Small intestine (tissue), 7 donors: ENCODE results near the gene PLK3. TPM values are rescaled to one million over a fixed set of nuclear protein-coding genes. Genes with fewer than 3 reads are reported as not detected.
A peak's percentile ranks its signal among the peaks of the same experiment; 100 is the strongest.
"Not testable (repeated sequence)": the region's sequence is repeated elsewhere in the genome, so short reads cannot be mapped to it uniquely, and the experiment has no call there.

Experiments
- DNase-seq, 2 donors: peaks; one replicate each; pipeline versions ENCODE4 v3.0.0 to v3.0.0-alpha.2; 2013
- FAIRE-seq: peaks from 2 replicates; lab custom pipeline; 2012; peaks lifted over from hg19 to GRCh38; lab: Jason Lieb, UNC
- H3K27ac ChIP-seq, 3 donors: one replicate each; pipeline ENCODE4 v1.5.1; 2013; ENCODE audit warnings: low read length in 2 of 3, mild to moderate bottlenecking in 2 of 3, control low read depth in 1 of 3, inconsistent platforms in 1 of 3, low read depth in 1 of 3, moderate library complexity in 1 of 3
- H3K27me3 ChIP-seq, 3 donors: one replicate each; pipeline ENCODE4 v1.6.1; 2013; ENCODE audit warnings: low read length in 3 of 3, inconsistent platforms in 1 of 3; ENCODE audit not compliant: control insufficient read depth in 3 of 3, insufficient read depth in 3 of 3
- H3K36me3 ChIP-seq, 3 donors: one replicate each; pipeline ENCODE4 v1.6.1; 2013; ENCODE audit warnings: low read length in 3 of 3, inconsistent platforms in 1 of 3, low read depth in 1 of 3, mild to moderate bottlenecking in 1 of 3, moderate library complexity in 1 of 3; ENCODE audit not compliant: control insufficient read depth in 3 of 3, insufficient read depth in 2 of 3
- H3K4me1 ChIP-seq, 3 donors: one replicate each; pipeline ENCODE4 v1.6.1; 2013; ENCODE audit warnings: low read length in 2 of 3, inconsistent platforms in 1 of 3, low read depth in 1 of 3, mild to moderate bottlenecking in 1 of 3, moderate library complexity in 1 of 3; ENCODE audit not compliant: control insufficient read depth in 3 of 3, insufficient read depth in 2 of 3
- H3K4me3 ChIP-seq, 3 donors: one replicate each; pipeline ENCODE4 v1.5.1; 2013; ENCODE audit warnings: low read length in 3 of 3, control low read depth in 1 of 3, inconsistent platforms in 1 of 3, low read depth in 1 of 3, mild to moderate bottlenecking in 1 of 3, moderate library complexity in 1 of 3
- H3K9me3 ChIP-seq, 2 donors: one replicate each; pipeline ENCODE4 v1.6.1; 2013; ENCODE audit warnings: low read depth in 1 of 2, low read length in 1 of 2; ENCODE audit not compliant: control insufficient read depth in 2 of 2, insufficient read depth in 1 of 2
- WGBS, 3 donors: extraction: QIAGEN DNeasy Blood & Tissue Kit; methylation state at CpG; one replicate each; pipeline ENCODE4 v1.1.7; 2013; 5-methylcytosine and 5-hydroxymethylcytosine counted together
- polyA plus RNA-seq, 4 donors: library from polyadenylated mRNA; stranded (reverse) in 3 of 4; unstranded in 1 of 4; fragments of 200-250 nt in 3 of 4; fragments of 120-200 nt in 1 of 4; gene quantifications; one replicate each; pipeline versions ENCODE4 v1.2.1 to v1.2.3, GENCODE V29; 2013
- donor health status: healthy with polysubstance abuse.
- donor health status: control.
- donor health status: control.
- donor health status: Bipolar disorder and iron deficiency.
- donor health status: healthy.

Gene PLK3
- polyA plus RNA-seq, 4 donors = 5.4 to 16.7 (median 10.6) TPM

DNA sequence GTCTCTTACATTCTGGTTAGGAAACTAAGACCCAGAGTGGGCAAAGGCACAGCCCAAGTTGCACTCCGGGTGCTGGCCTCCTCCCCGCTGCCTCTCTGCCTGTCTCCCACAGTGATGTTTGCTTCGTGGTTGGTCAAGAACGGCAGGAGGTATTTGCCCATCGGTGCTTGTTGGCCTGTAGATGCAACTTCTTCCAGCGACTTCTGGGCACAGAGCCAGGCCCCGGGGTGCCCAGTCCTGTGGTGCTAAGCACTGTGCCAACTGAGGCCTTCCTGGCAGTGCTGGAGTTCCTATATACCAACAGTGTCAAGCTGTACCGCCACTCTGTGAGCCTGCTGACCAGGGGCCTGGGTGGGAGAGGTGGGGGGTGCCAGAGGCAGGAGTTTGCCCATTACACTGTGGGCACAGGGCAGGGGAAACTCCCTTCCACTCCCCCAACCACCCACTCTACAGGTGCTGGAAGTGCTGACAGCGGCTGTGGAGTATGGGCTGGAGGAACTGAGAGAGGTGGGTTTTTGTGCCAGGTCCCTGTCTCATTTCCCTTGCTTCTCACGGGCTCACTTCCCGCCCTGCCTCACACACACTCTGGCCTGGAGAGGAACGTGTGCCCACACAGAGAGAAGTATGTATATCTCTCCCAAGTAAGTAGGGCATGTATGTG, 10.1 kb downstream of the PLK3 start:
- Histone ChIP-seq H3K27ac (peak overlapping the region; percentile 88 to 99 (median 98)), H3K9me3 (no peaks in the 10 kb centered on the region), H3K36me3 (peaks cover 0 to 48% (median 3%) of the 10 kb centered on the region in 3 donors), H3K4me3 (no peak overlapping the region), H3K4me1 (peaks cover 25 to 66% (median 28%) of the 10 kb centered on the region in 3 donors), H3K27me3 (no peaks in the 10 kb centered on the region)
- DNase-seq (no peak), FAIRE-seq (no peak)
- 52 to 67% (median 54%) methylated on average over 12 of the region's 12 CpGs for WGBS, 3 donors

DNA sequence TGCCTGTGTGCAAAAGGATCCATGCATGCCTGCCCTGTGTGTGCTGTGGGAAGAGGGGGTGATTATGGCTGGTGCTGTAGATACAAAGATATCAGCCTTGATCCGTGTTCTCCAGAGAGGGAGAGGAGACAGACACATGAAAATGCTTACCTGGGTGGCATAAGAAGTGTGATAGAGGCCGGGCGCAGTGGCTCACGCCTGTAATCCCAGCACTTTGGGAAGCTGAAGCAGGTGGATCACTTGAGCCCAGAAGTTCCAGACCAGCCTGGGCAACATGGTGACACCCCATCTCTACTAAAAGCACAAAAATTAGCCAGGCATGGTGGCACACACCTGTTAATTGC, 10.6 kb downstream of the PLK3 start:
- not testable (repeated sequence) for H3K4me3 ChIP-seq, DNase-seq, FAIRE-seq, H3K27me3 ChIP-seq, H3K9me3 ChIP-seq
- 88 to 94% (median 93%) methylated on average over 4 of the region's 4 CpGs for WGBS, 3 donors
- Histone ChIP-seq H3K27ac (peak overlapping the region in 2 of 3 donors; percentile 98 to 99), H3K36me3 (peaks cover 0 to 47% (median 0%) of the 10 kb centered on the region in 3 donors), H3K4me1 (peaks cover 25 to 66% (median 28%) of the 10 kb centered on the region in 3 donors)

DNA sequence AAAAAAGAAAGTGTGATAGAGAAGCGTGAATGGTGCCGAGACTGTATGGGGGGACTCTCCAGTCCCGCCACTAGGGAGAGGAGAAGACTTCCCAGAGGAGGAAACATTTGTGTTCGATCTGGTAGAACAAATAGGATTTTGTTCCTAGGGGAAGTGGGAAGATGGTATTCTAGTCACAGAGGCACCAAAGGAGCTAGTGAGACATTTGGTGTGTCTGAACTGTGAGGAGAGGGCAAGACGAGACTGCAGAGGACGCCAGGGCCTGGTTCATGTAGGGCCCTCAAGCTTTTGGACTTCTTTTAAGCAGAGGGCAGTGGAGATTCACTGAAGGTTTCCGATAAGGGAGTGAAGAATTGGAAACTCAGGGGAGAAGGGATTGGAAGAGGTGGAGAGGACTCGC, 11.1 kb downstream of the PLK3 start:
- Histone ChIP-seq H3K4me1 (peaks cover 25 to 66% (median 27%) of the 10 kb centered on the region in 3 donors), H3K27me3 (no peaks in the 10 kb centered on the region), H3K36me3 (peaks cover 0 to 45% (median 0%) of the 10 kb centered on the region in 3 donors), H3K4me3 (no peak overlapping the region), H3K27ac (peak overlapping the region in 1 of 3 donors; percentile 59), H3K9me3 (no peaks in the 10 kb centered on the region)
- DNase-seq (peak in 1 of 2 donors; percentile 11), FAIRE-seq (no peak)
- WGBS, 3 donors = 83 to 91% (median 85%) methylated on average over 8 of the region's 8 CpGs

DNA sequence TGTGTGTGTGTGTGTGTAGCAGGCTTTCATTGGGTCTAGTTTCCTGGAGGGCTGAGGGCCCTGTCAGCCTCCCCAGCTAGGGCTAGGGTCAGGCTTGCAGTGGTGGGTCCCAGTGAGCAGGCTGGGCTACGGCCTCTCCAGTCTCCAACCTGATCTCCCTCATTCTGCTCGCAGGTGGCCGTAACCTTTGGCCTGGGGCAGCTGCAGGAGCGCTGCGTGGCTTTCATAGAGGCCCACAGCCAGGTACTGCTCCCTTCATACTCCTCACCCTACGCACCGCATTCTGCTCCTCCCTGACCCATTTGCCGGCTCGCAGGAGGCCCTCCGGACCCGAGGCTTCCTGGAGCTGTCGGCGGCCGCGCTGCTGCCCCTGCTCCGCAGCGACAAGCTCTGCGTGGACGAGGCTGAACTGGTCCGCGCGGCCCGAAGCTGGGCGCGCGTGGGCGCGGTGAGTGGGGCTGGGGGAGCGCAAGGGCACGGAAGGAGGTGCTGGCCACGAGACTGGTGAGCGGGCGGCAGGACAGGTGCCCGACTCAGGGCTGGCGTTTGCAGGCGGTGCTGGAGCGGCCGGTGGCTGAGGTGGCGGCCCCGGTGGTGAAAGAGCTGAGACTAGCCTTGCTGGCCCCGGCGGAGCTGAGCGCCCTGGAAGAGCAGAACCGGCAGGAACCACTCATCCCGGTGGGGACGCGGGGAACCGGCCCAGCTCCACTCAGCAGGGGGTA, 12.8 kb downstream of the PLK3 start:
- Histone ChIP-seq H3K4me1 (peaks cover 15 to 49% (median 24%) of the 10 kb centered on the region in 3 donors), H3K36me3 (peaks cover 0 to 31% (median 0%) of the 10 kb centered on the region in 3 donors), H3K9me3 (no peaks in the 10 kb centered on the region), H3K4me3 (peak overlapping the region in 2 of 3 donors; percentile 57 to 66), H3K27me3 (no peaks in the 10 kb centered on the region), H3K27ac (peak overlapping the region; percentile 42 to 87 (median 87))
- peak in 1 of 2 donors; percentile 56 for DNase-seq
- WGBS, 3 donors = 33 to 54% (median 38%) methylated on average over 47 to 48 of the region's 48 CpGs
- no peak for FAIRE-seq

DNA sequence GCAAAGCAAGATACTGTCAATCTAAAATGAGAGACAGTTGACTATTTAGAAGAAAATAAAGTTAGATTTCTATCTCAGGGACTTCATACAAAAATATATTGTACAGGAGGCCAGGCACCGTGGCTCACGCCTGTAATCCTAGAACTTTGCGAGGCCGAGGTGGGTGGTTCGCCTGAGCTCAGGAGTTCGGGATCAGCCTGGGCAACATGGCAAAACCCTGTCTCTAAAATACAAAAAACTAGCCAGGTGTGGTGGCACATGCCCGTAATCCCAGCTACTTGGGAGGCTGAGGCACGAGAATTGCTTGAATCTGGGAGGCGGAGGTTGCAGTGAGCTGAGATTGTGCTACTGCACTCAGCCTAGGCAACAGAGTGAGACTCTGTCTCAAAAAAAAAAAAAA, 15.7 kb downstream of the PLK3 start:
- DNase-seq, H3K4me3 ChIP-seq, H3K9me3 ChIP-seq, H3K27ac ChIP-seq, FAIRE-seq, H3K27me3 ChIP-seq: not testable (repeated sequence)
- H3K36me3 ChIP-seq = peaks cover 0 to 18% (median 0%) of the 10 kb centered on the region in 3 donors
- peaks cover 0 to 41% (median 0%) of the 10 kb centered on the region in 3 donors for H3K4me1 ChIP-seq
- WGBS, 3 donors = 86 to 95% (median 92%) methylated on average over 9 of the region's 9 CpGs

DNA sequence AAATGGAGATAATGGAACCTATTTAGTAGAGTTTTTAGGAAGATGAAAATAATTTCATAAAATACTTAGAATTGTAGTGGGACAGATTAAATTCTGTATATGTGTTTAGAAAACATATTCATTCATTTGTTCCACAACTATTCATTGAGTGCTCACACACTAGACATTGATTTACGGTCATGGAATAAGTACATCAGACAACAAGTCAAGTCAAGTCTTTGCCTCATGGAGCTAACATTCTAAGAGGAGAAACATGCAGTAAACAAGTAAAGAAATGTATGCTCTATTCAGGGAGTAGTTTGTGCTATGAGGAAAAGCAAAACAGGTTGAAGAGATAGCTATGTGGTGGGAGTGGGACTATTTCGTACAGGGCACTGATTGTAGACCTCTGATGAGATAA, 17.1 kb downstream of the PLK3 start:
- FAIRE-seq (no peak), DNase-seq (no peak)
- WGBS, 3 donors = 79 to 91% (median 79%) methylated on average over 2 of the region's 2 CpGs
- no peak overlapping the region for H3K27ac ChIP-seq
- H3K4me1 ChIP-seq = peaks cover 0 to 41% (median 0%) of the 10 kb centered on the region in 3 donors
- no peak overlapping the region for H3K4me3 ChIP-seq
- no peaks in the 10 kb centered on the region for H3K9me3 ChIP-seq
- peaks cover 0 to 16% (median 0%) of the 10 kb centered on the region in 3 donors for H3K36me3 ChIP-seq
- H3K27me3 ChIP-seq = no peaks in the 10 kb centered on the region

DNA sequence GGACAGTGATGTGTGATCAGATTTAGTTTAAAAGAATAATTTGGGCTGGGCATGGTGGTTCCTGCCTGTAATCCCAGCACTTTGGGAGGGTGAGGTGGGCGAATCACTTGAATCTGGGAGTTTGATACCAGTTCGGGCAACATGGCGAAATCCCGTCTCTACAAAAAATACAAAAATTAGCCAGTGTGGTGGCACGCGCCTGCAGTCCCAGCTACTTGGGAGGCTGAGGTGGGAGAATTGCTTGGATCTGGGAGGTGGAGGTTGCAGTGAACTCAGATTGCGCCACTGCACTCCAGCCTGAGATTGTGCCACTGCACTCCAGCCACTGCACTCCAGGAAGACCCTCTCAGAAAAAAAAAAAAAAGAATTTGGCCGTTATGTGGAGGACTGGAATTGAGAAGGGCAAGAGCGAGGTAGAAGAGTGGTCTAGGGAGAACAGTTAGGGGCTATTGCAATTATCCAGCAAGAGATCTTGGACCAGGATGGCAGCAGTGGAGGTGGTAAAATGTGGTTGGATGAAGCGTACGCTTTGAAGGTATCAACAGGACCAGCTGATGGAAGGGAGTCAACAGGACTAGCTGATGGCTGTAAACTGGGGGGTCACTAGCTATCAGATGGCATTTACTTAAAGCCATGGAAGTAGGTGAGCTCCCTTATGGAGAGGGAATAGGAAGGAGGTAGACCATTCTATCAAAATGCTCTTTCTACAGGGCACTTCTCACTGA, 17.8 kb downstream of the PLK3 start:
- 95 to 97% (median 97%) methylated on average over 11 of the region's 11 CpGs for WGBS, 3 donors
- no peaks in the 10 kb centered on the region for H3K27me3 ChIP-seq
- no peak for DNase-seq
- no peak overlapping the region for H3K4me3 ChIP-seq
- no peak overlapping the region for H3K27ac ChIP-seq
- H3K36me3 ChIP-seq = peaks cover 0 to 22% (median 0%) of the 10 kb centered on the region in 3 donors
- H3K4me1 ChIP-seq = peaks cover 0 to 36% (median 0%) of the 10 kb centered on the region in 3 donors
- no peaks in the 10 kb centered on the region for H3K9me3 ChIP-seq
- no peak for FAIRE-seq

DNA sequence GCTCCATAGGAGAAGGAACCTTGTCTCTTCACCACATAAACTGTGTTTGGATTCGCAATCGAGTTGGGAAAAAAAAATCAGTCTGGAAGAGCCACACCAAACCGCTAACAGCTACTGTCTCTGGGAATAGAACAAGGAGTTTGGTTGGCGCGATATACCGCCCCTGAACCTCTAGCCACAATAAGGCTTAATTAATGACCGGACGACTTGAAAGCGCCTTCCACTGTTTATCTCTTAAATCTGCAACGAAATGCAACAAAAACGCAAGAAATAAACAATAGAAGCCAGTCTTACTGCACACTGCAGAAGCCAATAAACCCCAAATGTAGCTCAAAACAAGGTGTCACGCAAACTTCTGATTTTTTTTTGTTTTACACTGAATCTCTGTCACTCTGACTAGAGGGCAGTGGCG, 19.0 kb downstream of the PLK3 start:
- Histone ChIP-seq H3K36me3 (peaks cover 0 to 25% (median 0%) of the 10 kb centered on the region in 3 donors), H3K4me3 (peak overlapping the region in 2 of 3 donors; percentile 5 to 73), H3K27ac (peak overlapping the region; percentile 93 to 99 (median 93)), H3K4me1 (peaks cover 0 to 31% (median 0%) of the 10 kb centered on the region in 3 donors), H3K9me3 (no peaks in the 10 kb centered on the region), H3K27me3 (no peaks in the 10 kb centered on the region)
- DNase-seq (no peak), FAIRE-seq (no peak)
- WGBS, 3 donors = 0 to 1% (median 0%) methylated on average over 13 of the region's 13 CpGs
